HepG2 (cell line): ENCODE measurements around the gene CRK. TPM values are rescaled to one million over a fixed set of nuclear protein-coding genes. Genes with fewer than 3 reads are reported as not detected.

Experiments
- AHR ChIP-seq: IDR thresholded peaks from 2 replicates; pipeline ENCODE4 v1.6.1; 2018; ENCODE audit warnings: missing genetic modification reagents, missing compliant biosample characterization
- BORCS8-MEF2B ChIP-seq: sonication (generic); formaldehyde crosslinking; IDR thresholded peaks from 2 replicates; pipeline ENCODE4 v1.8.0; 2022; ENCODE audit warnings: mild to moderate bottlenecking, missing genetic modification reagents
- ETV5 ChIP-seq: IDR thresholded peaks from 2 replicates; pipeline ENCODE4 v1.6.1; 2018; ENCODE audit warnings: missing biosample characterization, missing genetic modification reagents, inconsistent platforms, borderline replicate concordance
- GTF3A ChIP-seq: sonication (generic); formaldehyde crosslinking; conservative IDR thresholded peaks from 2 replicates; pipeline ENCODE4 v1.4.0; 2020; ENCODE audit warnings: mild to moderate bottlenecking, missing genetic modification reagents
- IKZF1 ChIP-seq: fragments of 450-650 bp; IDR thresholded peaks from 2 replicates; pipeline ENCODE4 v1.7.1; 2016
- JUNB ChIP-seq: sonication (generic); formaldehyde crosslinking; IDR thresholded peaks from 2 replicates; pipeline ENCODE4 v1.8.0; 2022; ENCODE audit warnings: missing genetic modification reagents, mild to moderate bottlenecking, borderline replicate concordance
- KLF6 ChIP-seq: IDR thresholded peaks from 2 replicates; pipeline ENCODE4 v1.8.0; 2016; ENCODE audit warnings: missing biosample characterization, missing genetic modification reagents
- MTA3 ChIP-seq: sonication (generic); formaldehyde crosslinking; IDR thresholded peaks from 2 replicates; pipeline ENCODE4 v1.4.0; 2020; ENCODE audit warnings: missing genetic modification reagents
- NFIB ChIP-seq: sonication (generic); formaldehyde crosslinking; IDR thresholded peaks from 2 replicates; pipeline ENCODE4 v1.9.0; 2021; ENCODE audit warnings: missing genetic modification reagents, mild to moderate bottlenecking, borderline replicate concordance
- NFYB ChIP-seq: sonication (generic); formaldehyde crosslinking; IDR thresholded peaks from 2 replicates; pipeline ENCODE4 v1.4.0; 2020; ENCODE audit warnings: missing genetic modification reagents
- PAF1 ChIP-seq: IDR thresholded peaks from 2 replicates; pipeline ENCODE4 v1.6.1; 2016; ENCODE audit warnings: missing genetic modification reagents, missing compliant biosample characterization
- SAP130 ChIP-seq: IDR thresholded peaks from 2 replicates; pipeline ENCODE4 v1.6.1; 2016; ENCODE audit warnings: low read depth
- SATB2 ChIP-seq: sonication (generic); formaldehyde crosslinking; IDR thresholded peaks from 2 replicates; pipeline ENCODE4 v1.5.0; 2020; ENCODE audit warnings: missing genetic modification reagents
- SUZ12 ChIP-seq: fragments of 150-350 bp; IDR thresholded peaks from 2 replicates; pipeline ENCODE4 v1.6.1; 2014; ENCODE audit warnings: low read depth, low read length
- TCF12 ChIP-seq, 2 experiments: fragments of 450-650 bp in 1 of 2; sonication (generic) in 1 of 2; formaldehyde crosslinking in 1 of 2; IDR thresholded peaks; 2 replicates each; pipeline versions ENCODE4 v1.6.1 to v1.8.0; 2017 to 2022; ENCODE audit warnings: antibody characterized with exemption in 1 of 2, mild to moderate bottlenecking in 1 of 2, missing genetic modification reagents in 1 of 2, moderate library complexity in 1 of 2
- ZC3H13 ChIP-seq: sonication (generic); formaldehyde crosslinking; IDR thresholded peaks from 2 replicates; pipeline ENCODE4 v1.8.1; 2023; ENCODE audit warnings: mild to moderate bottlenecking, missing genetic modification reagents, moderate library complexity
- ZNF205 ChIP-seq: IDR thresholded peaks from 2 replicates; pipeline ENCODE4 v1.6.1; 2018; ENCODE audit warnings: missing biosample characterization, missing genetic modification reagents
- ZNF501 ChIP-seq: sonication (generic); formaldehyde crosslinking; IDR thresholded peaks from 2 replicates; pipeline ENCODE4 v1.5.1; 2020; ENCODE audit warnings: mild to moderate bottlenecking, moderate library complexity, missing genetic modification reagents
- ZNF792 ChIP-seq: IDR thresholded peaks from 2 replicates; pipeline ENCODE4 v1.6.1; 2016
- polyA plus RNA-seq, 8 experiments: library from polyadenylated mRNA; depleted of rRNA in 3 of 8; stranded (reverse) in 7 of 8; unstranded in 1 of 8; fragments of >200 nt; fragmentation: Illumina TruSeq in 4 of 8; extraction: Trizol in 4 of 8; gene quantifications; 2 replicates each; pipeline versions ENCODE4 v1.2.1 to v1.2.3, GENCODE V29; 2011 to 2016; ENCODE audit warnings: low read depth in 4 of 8, missing spikeins in 1 of 8, mixed read lengths in 1 of 8; ENCODE audit not compliant: insufficient read depth in 1 of 8
- total RNA-seq, 5 experiments: library from RNA; depleted of rRNA; stranded (reverse); fragments of >200 nt; fragmentation: Illumina TruSeq; extraction: Trizol; gene quantifications; 2 replicates each; pipeline ENCODE4 v1.2.3, GENCODE V29; 2016; ENCODE audit warnings: low read depth in 1 of 5
- TF ChIP-seq, protein P1 (sequence below): sonication (generic); formaldehyde crosslinking; IDR thresholded peaks from 2 replicates; pipeline ENCODE4 v1.5.0; 2020; ENCODE audit warnings: mild to moderate bottlenecking, missing genetic modification reagents
- TF ChIP-seq, protein P2 (sequence below): sonication (generic); formaldehyde crosslinking; IDR thresholded peaks from 2 replicates; pipeline ENCODE4 v1.4.0; 2020; ENCODE audit warnings: mild to moderate bottlenecking, missing genetic modification reagents
- TF ChIP-seq, protein P3 (sequence below): sonication (generic); formaldehyde crosslinking; IDR thresholded peaks from 2 replicates; pipeline ENCODE4 v1.8.0; 2022; ENCODE audit warnings: missing genetic modification reagents, low read depth, mild to moderate bottlenecking, borderline replicate concordance
- TF ChIP-seq, protein P4 (sequence below): sonication (generic); formaldehyde crosslinking; IDR thresholded peaks from 2 replicates; pipeline ENCODE4 v1.4.0; 2020; ENCODE audit warnings: low read depth, mild to moderate bottlenecking, missing genetic modification reagents
- TF ChIP-seq, protein P5 (sequence below): sonication (generic); formaldehyde crosslinking; IDR thresholded peaks from 2 replicates; pipeline ENCODE4 v1.8.1; 2023; ENCODE audit warnings: missing genetic modification reagents, inconsistent platforms, borderline replicate concordance
- TF ChIP-seq, protein P6 (sequence below): sonication (generic); formaldehyde crosslinking; IDR thresholded peaks from 2 replicates; pipeline ENCODE4 v1.4.0; 2020; ENCODE audit warnings: missing genetic modification reagents, mild to moderate bottlenecking, borderline replicate concordance

CRK gene
- total and polyA plus RNA-seq, 2 of the 13 experiments (the other 11 are each of a cell fraction or from before 2014, with no cell fraction given) = 47.4 to 54.2 TPM

DNA sequence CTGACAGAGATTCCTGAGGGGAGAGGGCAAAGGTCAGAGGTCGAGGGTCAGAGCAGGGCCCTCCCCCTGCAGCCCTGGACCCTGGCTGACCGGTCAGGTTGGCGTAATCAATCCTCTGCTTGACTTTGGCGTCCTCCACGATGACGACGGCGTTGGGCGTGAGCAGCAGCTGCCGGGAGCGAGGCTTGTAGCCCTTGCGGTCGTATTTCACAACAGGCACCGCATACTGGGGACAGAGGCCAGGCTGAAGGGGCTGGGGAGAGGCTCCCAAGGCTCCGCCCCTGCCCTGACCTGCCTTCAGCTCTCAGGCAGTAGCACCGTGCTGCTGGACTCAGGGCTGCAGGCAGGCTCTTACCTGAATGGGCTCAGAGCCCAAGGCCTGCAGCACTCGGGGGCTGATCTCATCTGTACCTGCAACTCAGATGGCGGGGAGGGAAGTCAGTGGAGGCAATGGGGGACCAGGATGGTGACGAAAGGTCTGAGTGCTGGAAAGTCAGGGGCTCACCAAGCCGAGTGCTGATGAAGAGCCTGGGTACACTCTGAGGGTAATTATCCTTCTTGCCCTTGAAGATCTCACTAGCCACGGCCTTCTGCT lies 12.0 kb upstream of the CRK start (continued):
- TF ChIP-seq, protein P1, sequence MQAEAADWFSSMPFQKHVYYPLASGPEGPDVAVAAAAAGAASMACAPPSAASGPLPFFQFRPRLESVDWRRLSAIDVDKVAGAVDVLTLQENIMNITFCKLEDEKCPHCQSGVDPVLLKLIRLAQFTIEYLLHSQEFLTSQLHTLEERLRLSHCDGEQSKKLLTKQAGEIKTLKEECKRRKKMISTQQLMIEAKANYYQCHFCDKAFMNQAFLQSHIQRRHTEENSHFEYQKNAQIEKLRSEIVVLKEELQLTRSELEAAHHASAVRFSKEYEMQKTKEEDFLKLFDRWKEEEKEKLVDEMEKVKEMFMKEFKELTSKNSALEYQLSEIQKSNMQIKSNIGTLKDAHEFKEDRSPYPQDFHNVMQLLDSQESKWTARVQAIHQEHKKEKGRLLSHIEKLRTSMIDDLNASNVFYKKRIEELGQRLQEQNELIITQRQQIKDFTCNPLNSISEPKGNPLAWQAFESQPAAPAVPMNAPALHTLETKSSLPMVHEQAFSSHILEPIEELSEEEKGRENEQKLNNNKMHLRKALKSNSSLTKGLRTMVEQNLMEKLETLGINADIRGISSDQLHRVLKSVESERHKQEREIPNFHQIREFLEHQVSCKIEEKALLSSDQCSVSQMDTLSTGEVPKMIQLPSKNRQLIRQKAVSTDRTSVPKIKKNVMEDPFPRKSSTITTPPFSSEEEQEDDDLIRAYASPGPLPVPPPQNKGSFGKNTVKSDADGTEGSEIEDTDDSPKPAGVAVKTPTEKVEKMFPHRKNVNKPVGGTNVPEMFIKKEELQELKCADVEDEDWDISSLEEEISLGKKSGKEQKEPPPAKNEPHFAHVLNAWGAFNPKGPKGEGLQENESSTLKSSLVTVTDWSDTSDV (CRISPR knock-in tag) = no peak
- TF ChIP-seq ZNF792 (peak; percentile 64; the same call in 1 of the 2 replicates), PAF1 (CRISPR knock-in tag) (no peak), SATB2 (no peak), AHR (no peak), NFIB (CRISPR knock-in tag) (no peak), ZNF205 (CRISPR knock-in tag) (no peak), TCF12 (IDR thresholded peaks at IDR 0.05) (no peak), TCF12 (CRISPR knock-in tag; IDR thresholded peaks at IDR 0.05) (no peak), MTA3 (no peak), GTF3A (CRISPR knock-in tag) (no peak), NFYB (no peak; the same call in 1 of the 2 replicates), JUNB (CRISPR knock-in tag) (no peak), KLF6 (CRISPR knock-in tag) (no peak), BORCS8-MEF2B (CRISPR knock-in tag) (peak; percentile 89), IKZF1 (no peak), ETV5 (CRISPR knock-in tag) (no peak; the same call in 1 of the 2 replicates), ZC3H13 (CRISPR knock-in tag) (no peak), SUZ12 (no peak), ZNF501 (peak; percentile 61; the same call in 1 of the 2 replicates), SAP130 (CRISPR knock-in tag) (peak; percentile 89)
- TF ChIP-seq, protein P2, sequence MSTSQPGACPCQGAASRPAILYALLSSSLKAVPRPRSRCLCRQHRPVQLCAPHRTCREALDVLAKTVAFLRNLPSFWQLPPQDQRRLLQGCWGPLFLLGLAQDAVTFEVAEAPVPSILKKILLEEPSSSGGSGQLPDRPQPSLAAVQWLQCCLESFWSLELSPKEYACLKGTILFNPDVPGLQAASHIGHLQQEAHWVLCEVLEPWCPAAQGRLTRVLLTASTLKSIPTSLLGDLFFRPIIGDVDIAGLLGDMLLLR (CRISPR knock-in tag) = no peak
- TF ChIP-seq, protein P3, sequence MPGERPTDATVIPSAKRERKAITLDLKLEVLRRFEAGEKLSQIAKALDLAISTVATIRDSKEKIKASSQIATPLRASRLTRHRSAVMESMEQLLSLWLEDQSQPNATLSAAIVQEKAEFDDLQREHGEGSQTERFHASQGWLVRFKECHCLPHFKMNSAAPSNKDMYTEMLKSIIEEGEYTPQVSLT (CRISPR knock-in tag) = no peak
- TF ChIP-seq, protein P4, sequence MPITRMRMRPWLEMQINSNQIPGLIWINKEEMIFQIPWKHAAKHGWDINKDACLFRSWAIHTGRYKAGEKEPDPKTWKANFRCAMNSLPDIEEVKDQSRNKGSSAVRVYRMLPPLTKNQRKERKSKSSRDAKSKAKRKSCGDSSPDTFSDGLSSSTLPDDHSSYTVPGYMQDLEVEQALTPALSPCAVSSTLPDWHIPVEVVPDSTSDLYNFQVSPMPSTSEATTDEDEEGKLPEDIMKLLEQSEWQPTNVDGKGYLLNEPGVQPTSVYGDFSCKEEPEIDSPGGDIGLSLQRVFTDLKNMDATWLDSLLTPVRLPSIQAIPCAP (CRISPR knock-in tag) = no peak
- TF ChIP-seq, protein P5, sequence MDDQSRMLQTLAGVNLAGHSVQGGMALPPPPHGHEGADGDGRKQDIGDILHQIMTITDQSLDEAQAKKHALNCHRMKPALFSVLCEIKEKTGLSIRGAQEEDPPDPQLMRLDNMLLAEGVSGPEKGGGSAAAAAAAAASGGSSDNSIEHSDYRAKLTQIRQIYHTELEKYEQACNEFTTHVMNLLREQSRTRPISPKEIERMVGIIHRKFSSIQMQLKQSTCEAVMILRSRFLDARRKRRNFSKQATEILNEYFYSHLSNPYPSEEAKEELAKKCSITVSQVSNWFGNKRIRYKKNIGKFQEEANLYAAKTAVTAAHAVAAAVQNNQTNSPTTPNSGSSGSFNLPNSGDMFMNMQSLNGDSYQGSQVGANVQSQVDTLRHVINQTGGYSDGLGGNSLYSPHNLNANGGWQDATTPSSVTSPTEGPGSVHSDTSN = no peak
- TF ChIP-seq, protein P6, sequence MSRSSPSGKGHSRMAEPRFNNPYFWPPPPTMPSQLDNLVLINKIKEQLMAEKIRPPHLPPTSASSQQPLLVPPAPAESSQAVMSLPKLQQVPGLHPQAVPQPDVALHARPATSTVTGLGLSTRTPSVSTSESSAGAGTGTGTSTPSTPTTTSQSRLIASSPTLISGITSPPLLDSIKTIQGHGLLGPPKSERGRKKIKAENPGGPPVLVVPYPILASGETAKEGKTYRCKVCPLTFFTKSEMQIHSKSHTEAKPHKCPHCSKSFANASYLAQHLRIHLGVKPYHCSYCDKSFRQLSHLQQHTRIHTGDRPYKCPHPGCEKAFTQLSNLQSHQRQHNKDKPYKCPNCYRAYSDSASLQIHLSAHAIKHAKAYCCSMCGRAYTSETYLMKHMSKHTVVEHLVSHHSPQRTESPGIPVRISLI (CRISPR knock-in tag) = peak; percentile 31; the same call in 1 of the 2 replicates
